Left ventricle myocardium inferior (tissue), 1 donor: ENCODE results near the gene C1QL4. TPM values are rescaled to one million over a fixed set of nuclear protein-coding genes. Genes with fewer than 3 reads are reported as not detected.
"Not testable (repeated sequence)": the region's sequence is repeated elsewhere in the genome, so short reads cannot be mapped to it uniquely, and the experiment has no call there.

ENCODE experiments used
- DNase-seq: peaks from one replicate; pipeline ENCODE4 v3.0.0-alpha.2; 2020
- H3K27ac ChIP-seq: fragments of 200-600 bp; replicated peaks from 2 replicates; pipeline ENCODE4 v1.8.0; 2021
- H3K27me3 ChIP-seq: fragments of 200-600 bp; 2 replicates; pipeline ENCODE4 v1.8.0; 2021; ENCODE audit warnings: low read depth
- H3K36me3 ChIP-seq: fragments of 200-600 bp; 2 replicates; pipeline ENCODE4 v1.8.0; 2021
- H3K4me1 ChIP-seq: fragments of 200-600 bp; 2 replicates; pipeline ENCODE4 v1.8.0; 2021
- H3K4me3 ChIP-seq: fragments of 200-600 bp; 2 replicates; pipeline ENCODE4 v1.8.0; 2021; ENCODE audit warnings: mild to moderate bottlenecking, moderate library complexity
- H3K9me3 ChIP-seq: fragments of 200-600 bp; replicated peaks from 2 replicates; pipeline ENCODE4 v1.8.0; 2021
- intact Hi-C: fragments of 100-400 bp; cut with micrococcal nuclease; formaldehyde crosslinking; loops from one replicate; pipeline ENCODE4 v1.11.0; 2022
- total RNA-seq: library from RNA; stranded (reverse); fragmentation: NEBNext Ultra II Directional; extraction: Animal tissue kit (Norgen Biotek cat#: 25700); gene quantifications from one replicate; pipeline ENCODE4 v1.2.1, GENCODE V29; 2021
- TF ChIP-seq, protein P1 (sequence below): fragments of 200-600 bp; IDR thresholded peaks from 2 replicates; pipeline ENCODE4 v1.8.0; 2021; ENCODE audit warnings: antibody characterized with exemption, mild to moderate bottlenecking, borderline replicate concordance
- donor health status: DM: no; HTN: yes; CAD: no; lungs with severe emphysema.

The C1QL4 gene
- total RNA-seq, 1 donor from 2014 or later = not detected

GRCh38 chr12:49334681-49335080, 2.3 kb downstream of the C1QL4 start:
- intact Hi-C loops = no loop called here
- Histone ChIP-seq H3K36me3 (no peaks in the 10 kb centered on the region), H3K4me3 (no peak overlapping the region), H3K27me3 (peaks cover 99% of the 10 kb centered on the region), H3K27ac (no peak overlapping the region), H3K9me3 (no peaks in the 10 kb centered on the region), H3K4me1 (peaks cover 20% of the 10 kb centered on the region)
- no peak for DNase-seq
- TF ChIP-seq, protein P1, sequence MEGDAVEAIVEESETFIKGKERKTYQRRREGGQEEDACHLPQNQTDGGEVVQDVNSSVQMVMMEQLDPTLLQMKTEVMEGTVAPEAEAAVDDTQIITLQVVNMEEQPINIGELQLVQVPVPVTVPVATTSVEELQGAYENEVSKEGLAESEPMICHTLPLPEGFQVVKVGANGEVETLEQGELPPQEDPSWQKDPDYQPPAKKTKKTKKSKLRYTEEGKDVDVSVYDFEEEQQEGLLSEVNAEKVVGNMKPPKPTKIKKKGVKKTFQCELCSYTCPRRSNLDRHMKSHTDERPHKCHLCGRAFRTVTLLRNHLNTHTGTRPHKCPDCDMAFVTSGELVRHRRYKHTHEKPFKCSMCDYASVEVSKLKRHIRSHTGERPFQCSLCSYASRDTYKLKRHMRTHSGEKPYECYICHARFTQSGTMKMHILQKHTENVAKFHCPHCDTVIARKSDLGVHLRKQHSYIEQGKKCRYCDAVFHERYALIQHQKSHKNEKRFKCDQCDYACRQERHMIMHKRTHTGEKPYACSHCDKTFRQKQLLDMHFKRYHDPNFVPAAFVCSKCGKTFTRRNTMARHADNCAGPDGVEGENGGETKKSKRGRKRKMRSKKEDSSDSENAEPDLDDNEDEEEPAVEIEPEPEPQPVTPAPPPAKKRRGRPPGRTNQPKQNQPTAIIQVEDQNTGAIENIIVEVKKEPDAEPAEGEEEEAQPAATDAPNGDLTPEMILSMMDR = no peak

- Histone ChIP-seq H3K4me3 (no peak overlapping the region), H3K27ac (no peak overlapping the region), H3K9me3 (no peaks in the 10 kb centered on the region), H3K27me3 (peaks cover 98% of the 10 kb centered on the region), H3K36me3 (no peaks in the 10 kb centered on the region), H3K4me1 (peaks cover 20% of the 10 kb centered on the region)
- DNase-seq = no peak
- intact Hi-C loops = no loop called here
- TF ChIP-seq, protein P1 = no peak
These were observed 2.8 kb downstream of the C1QL4 start for GRCh38 chr12:49334226-49334625.

DNA sequence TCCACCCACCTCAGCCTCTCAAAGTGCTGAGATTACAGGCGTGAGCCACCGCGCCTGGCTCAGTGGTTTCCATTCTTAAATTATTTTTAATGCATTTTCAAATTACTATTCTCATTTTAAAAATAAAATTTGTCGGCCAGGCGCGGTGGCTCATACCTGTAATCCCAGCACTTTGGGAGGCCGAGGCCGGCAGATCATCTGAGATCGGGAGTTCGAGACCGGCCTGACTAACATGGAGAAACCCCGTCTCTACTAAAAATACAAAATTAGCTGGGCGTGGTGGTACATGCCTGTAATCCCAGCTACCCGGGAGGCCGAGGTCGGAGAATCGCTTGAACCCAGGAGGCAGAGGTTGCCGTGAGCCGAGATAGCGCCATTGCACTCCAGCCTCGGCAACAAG, 3.2 kb downstream of the C1QL4 start:
- intact Hi-C loops, H3K4me3 ChIP-seq, H3K36me3 ChIP-seq, H3K9me3 ChIP-seq, H3K27ac ChIP-seq, DNase-seq: not testable (repeated sequence)
- peaks cover 94% of the 10 kb centered on the region for H3K27me3 ChIP-seq
- H3K4me1 ChIP-seq = peaks cover 20% of the 10 kb centered on the region

GRCh38 chr12:49332891-49333371, 4.1 kb downstream of the C1QL4 start:
- no peak overlapping the region for H3K27ac ChIP-seq
- H3K4me1 ChIP-seq = peaks cover 20% of the 10 kb centered on the region
- TF ChIP-seq, protein P1 = no peak
- intact Hi-C loops = no loop called here
- no peak for DNase-seq
- no peaks in the 10 kb centered on the region for H3K36me3 ChIP-seq
- no peaks in the 10 kb centered on the region for H3K9me3 ChIP-seq
- peak overlapping the region; percentile 13 for H3K4me3 ChIP-seq
- H3K27me3 ChIP-seq = peaks cover 85% of the 10 kb centered on the region

- Histone ChIP-seq H3K4me3 (no peak overlapping the region), H3K36me3 (no peaks in the 10 kb centered on the region), H3K4me1 (peaks cover 20% of the 10 kb centered on the region), H3K9me3 (no peaks in the 10 kb centered on the region), H3K27me3 (peaks cover 80% of the 10 kb centered on the region), H3K27ac (no peak overlapping the region)
- TF ChIP-seq, protein P1 = no peak
- intact Hi-C loops = no loop called here
- no peak for DNase-seq
These were observed 4.5 kb downstream of the C1QL4 start for GRCh38 chr12:49332441-49332861.

GRCh38 chr12:49331380-49332222, 5.4 kb downstream of the C1QL4 start:
- Histone ChIP-seq H3K9me3 (no peaks in the 10 kb centered on the region), H3K4me3 (no peak overlapping the region), H3K36me3 (no peaks in the 10 kb centered on the region), H3K27ac (no peak overlapping the region), H3K4me1 (peaks cover 12% of the 10 kb centered on the region), H3K27me3 (peaks cover 72% of the 10 kb centered on the region)
- DNase-seq = peak; percentile 57
- intact Hi-C loops = no loop called here
- TF ChIP-seq, protein P1 = peak; percentile 84
